HG03354 (cell line): ENCODE data around the gene CWF19L1.

Source experiments
- ATAC-seq: cut with Tn5 transposase; IDR thresholded peaks from one replicate; pipeline ENCODE4 v1.9.1; 2021; ENCODE audit warnings: mild to moderate bottlenecking; ENCODE audit not compliant: unreplicated experiment, poor library complexity, severe bottlenecking

The CWF19L1 gene

GRCh38 chr10:100265821-100266485, 1.5 kb downstream of the CWF19L1 start:
- no peak for ATAC-seq

- ATAC-seq = no peak
These were observed 13.2 kb downstream of the CWF19L1 start for GRCh38 chr10:100254191-100254590.

GRCh38 chr10:100253041-100253440, 14.4 kb downstream of the CWF19L1 start:
- ATAC-seq = no peak

GRCh38 chr10:100248820-100249219, 18.6 kb downstream of the CWF19L1 start:
- no peak for ATAC-seq

- no peak for ATAC-seq
These were observed 21.8 kb downstream of the CWF19L1 start for GRCh38 chr10:100245484-100246220.

DNA sequence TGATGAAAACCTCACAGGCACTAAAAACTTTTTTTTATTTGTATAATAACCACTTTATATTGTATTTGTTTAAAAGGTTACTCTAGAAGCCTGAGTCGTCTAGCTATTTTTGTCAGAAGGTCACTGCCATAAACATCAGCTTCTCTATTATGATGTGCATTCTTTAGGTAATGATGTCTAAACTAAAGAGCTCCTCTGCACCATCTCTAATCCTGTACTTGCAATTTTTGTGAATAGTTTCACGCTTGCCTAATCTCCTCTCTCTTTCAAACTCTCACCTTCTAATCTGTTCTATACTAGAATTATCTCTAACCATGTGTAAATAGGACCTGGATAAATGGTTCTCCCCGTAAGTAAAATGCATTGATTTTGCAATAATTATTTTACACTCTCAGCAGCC, 27.6 kb downstream of the CWF19L1 start:
- no peak for ATAC-seq

- no peak for ATAC-seq
These were observed 29.0 kb downstream of the CWF19L1 start for GRCh38 chr10:100238429-100238828.

- ATAC-seq = no peak
These were observed 35.3 kb downstream of the CWF19L1 start for GRCh38 chr10:100232101-100232500.

GRCh38 chr10:100229819-100230422, 37.5 kb downstream of the CWF19L1 start:
- ATAC-seq = no peak

- no peak for ATAC-seq
These were observed 43.6 kb downstream of the CWF19L1 start for GRCh38 chr10:100223879-100224278.

DNA sequence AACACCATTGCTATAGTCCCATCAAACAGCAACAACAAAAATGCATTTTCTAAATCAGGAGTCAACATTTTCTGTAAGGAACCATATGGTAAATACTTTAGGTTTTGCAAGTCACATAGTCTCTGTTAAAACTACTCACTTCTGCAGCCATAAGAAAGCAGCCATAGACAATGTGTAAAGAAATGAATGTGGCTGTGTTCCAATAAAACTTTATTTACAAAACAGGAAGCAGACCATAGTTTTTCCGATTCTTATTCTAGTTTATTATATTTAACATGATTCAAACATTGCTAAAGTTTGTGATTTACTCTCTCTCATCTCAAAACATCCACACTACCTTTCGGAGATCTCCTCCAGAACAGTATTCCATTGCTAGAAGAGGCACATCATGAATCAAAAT, 44.9 kb downstream of the CWF19L1 start:
- no peak for ATAC-seq

DNA sequence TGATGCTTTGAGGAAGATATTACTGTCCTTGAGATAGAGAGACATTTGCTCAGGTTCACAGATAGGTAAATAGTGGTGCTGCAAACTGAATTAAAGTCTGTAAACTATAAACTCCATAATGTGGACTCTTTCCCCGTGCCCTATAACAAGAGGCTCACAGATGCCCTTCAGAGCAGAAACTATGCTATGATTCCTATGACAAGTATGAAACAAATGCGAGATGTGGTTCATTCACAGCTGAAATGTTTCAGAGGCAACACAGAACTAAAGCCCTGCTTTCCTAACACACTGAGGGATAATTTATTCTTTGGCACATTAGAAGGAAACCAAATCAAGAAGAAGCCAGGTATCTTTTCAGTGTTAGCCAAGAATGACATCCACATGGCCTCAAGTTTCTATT, 51.4 kb downstream of the CWF19L1 start:
- ATAC-seq = no peak

DNA sequence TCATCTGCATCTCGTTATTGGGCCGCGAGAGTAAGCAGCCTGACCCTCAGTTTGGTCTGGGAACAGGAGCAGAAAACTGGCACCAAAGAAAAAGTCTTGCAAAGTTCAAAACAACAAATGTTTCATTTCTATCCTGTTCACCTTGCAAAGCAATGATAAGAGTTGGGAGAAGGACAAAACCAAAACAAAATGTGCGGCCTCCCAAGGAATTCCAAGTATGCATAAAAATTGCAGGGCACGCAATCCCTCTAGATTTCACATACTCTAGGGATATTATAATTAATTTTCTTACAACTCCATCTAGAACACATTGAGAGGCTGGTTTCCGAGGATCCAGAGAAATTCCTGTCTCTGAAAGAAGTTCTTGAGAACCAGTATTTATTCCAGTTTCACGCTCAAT, 58.1 kb downstream of the CWF19L1 start:
- no peak for ATAC-seq

DNA sequence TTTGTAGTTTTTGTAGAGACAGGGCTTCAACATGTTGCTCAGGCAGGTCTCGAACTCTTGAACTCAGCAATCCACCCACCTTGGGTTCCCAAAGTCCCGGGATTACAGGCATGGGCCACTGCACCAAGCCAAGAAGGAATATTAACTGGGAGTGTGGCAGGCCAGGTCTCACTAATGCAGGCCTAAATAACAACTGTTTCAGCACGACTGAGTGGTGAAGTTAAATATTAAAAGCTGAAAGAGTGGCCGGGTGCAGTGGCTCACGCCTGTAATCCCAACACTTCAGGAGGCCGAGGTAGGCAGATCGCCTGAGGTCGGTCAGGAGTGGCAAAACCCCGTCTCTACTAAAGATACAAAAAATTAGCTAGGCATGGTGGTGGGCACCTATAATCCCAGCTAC, 59.2 kb downstream of the CWF19L1 start:
- no peak for ATAC-seq

GRCh38 chr10:100204370-100204769, 63.1 kb downstream of the CWF19L1 start:
- ATAC-seq = no peak

DNA sequence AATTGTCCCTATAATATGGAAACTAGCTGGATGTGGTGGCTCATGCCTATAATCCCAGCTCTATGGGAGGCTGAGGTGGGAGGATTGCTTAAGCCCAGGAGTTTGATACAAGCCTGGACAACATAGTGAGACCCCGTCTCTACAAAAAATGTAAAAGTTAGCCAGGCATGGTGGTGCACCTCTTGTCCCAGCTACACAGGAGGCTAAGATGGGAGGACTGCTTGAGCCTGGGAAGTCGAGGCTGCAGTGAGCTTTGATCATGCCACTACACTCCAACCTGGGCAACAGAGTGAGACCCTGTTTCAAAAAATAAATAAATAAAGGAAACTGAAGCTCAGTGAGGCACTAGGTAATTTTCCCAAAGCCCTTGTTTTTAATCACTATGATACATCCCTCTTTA, 65.9 kb downstream of the CWF19L1 start:
- no peak for ATAC-seq

DNA sequence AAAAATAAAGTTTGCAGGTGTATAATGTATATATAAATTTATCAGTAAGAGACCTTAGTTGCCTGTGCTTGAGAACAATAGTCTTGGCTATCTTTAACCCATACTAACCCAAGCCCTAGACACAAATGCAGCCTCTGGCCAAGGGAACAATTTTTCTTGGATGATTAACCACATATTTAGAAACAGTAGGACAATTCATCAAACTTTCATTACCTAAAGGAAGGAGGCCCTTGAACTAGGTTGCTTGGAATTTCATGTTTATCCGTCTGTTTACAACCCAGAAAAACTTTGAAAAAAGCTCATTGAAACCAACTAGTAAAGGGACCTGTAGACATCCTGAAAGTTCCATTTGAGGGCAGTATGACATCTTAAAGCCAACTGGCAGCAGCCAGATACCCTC, 72.7 kb downstream of the CWF19L1 start:
- ATAC-seq = no peak

- ATAC-seq = no peak
These were observed 75.1 kb downstream of the CWF19L1 start for GRCh38 chr10:100192350-100192749.

- ATAC-seq = peak; percentile 54
These were observed 80.9 kb downstream of the CWF19L1 start for GRCh38 chr10:100186253-100187212.
